Activated CD8-positive, alpha-beta memory T cell treated with anti-CD3 and anti-CD28 coated beads, Interleukin-2, amount 50 U/mL, for 24 hours (primary cell): ENCODE results near the gene FOSL2.

Experiments used
- DNase-seq: peaks from one replicate; pipeline ENCODE4 v3.0.0-alpha.2; 2020; ENCODE audit errors: extremely low read depth

FOSL2 gene

GRCh38 chr2:28412625-28413151 lies 20.0 kb downstream of the FOSL2 start:
- no peak for DNase-seq

GRCh38 chr2:28413152-28413898 lies 20.7 kb downstream of the FOSL2 start:
- no peak for DNase-seq

DNA sequence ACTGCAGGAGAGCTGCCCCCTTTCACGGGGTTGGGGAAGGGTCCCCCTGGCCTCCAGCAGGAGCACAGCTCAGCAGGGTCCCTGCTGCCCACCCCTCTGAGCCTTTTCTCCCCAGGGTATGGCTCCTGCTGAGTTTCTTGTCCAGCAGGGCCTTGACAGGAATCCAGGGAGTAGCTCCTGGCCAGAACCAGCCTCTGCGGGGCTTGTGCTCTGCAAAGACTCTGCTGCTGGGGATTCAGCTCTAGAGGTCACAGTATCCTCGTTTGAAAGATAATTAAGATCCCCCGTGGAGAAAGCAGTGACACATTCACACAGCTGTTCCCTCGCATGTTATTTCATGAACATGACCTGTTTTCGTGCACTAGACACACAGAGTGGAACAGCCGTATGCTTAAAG lies 21.2 kb downstream of the FOSL2 start:
- no peak for DNase-seq

- DNase-seq: no peak
Observed at GRCh38 chr2:28414583-28414982, 21.9 kb downstream of the FOSL2 start.

- no peak for DNase-seq
Observed at GRCh38 chr2:28415010-28415409, 22.4 kb downstream of the FOSL2 start.

- DNase-seq: no peak
Observed at GRCh38 chr2:28415715-28416114, 23.1 kb downstream of the FOSL2 start.

GRCh38 chr2:28419003-28419402 lies 26.3 kb downstream of the FOSL2 start:
- DNase-seq: no peak

GRCh38 chr2:28419443-28420270 lies 27.0 kb downstream of the FOSL2 start:
- DNase-seq: no peak

DNA sequence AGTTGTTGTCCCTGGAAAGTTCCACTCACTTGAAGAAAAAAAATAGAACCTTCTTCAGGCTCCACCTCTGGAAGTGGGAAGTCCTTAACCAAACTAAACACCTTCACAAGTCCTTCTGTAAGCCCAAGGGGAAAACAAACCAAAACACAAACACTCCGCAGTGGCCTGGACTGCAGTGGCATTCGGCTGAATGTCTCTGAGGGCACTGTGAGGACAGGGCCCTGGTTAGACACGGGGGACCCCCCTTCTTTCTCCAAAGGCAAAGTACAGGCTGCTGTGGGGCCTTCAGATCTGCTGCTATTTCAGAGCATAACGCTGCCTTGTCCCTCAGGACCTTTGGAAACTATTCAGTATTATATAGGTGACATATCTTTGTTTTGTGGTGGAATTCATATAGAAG lies 28.1 kb downstream of the FOSL2 start:
- DNase-seq: no peak

- no peak for DNase-seq
Observed at GRCh38 chr2:28422908-28423741, 30.5 kb downstream of the FOSL2 start.

GRCh38 chr2:28423856-28424605 lies 31.4 kb downstream of the FOSL2 start:
- DNase-seq: no peak

DNA sequence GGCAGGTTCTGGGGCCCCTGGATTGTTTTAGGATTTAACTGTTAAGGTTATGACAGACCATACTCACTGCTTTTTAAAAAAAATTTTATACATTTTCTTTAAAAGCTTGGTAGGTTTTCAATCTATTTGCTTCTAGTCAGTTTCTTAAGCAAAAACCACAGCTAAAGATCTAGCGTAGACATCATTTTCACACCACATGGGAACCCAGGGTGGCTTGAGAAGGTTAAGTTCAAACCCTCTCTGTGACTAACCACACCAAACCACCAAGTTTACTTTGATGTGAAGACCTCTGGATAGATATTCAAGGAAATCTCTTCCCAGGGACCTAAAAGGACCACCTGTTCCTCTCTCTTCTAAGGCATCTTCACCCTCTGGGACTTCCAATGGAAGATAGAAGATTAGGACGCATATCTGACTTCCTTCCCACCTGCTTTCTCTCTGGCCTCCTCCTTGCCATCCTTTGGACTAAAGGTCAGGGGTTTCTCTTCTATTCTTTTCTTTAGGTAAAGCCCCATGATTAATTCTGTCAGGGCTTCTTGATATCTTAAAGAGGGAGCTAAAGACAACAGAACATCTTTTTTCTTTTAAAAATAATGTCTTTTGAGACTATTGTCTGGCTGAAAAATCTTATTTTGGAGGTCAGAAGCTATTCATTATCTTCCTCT lies 32.3 kb downstream of the FOSL2 start:
- DNase-seq: no peak

GRCh38 chr2:28425464-28425835 lies 32.8 kb downstream of the FOSL2 start:
- no peak for DNase-seq

DNA sequence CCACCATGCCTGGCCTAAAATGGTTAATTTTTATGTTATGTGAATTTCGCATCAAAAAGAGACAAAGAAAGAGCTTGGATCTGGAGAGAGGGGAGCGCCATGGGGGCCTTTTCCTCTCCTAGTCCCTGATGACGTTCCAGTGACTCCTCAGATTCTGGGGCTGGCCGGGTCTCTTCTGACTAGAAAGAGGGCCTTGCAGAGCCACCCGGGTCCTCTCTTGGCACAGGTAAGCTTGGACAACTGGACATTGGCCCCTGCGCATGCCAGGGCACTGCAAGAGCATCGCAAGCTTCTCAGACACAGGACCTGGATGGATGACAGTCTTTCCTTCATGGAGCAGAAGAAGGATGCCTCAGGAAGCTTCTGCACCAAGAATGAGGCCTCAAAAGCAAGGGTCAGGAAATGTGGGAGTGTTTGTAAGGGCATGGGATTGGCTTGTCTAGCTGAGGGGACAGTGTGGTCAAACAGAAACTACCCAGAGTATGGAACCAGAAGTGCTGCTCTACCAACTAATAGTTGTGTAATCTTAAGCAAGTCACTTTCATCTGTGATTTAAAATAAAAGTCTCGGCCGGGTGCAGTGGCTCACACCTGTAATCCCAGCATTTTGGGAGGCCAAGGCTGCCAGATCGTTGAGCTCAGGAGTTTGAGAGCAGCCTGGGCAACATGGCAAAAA lies 35.2 kb downstream of the FOSL2 start:
- DNase-seq: no peak

DNA sequence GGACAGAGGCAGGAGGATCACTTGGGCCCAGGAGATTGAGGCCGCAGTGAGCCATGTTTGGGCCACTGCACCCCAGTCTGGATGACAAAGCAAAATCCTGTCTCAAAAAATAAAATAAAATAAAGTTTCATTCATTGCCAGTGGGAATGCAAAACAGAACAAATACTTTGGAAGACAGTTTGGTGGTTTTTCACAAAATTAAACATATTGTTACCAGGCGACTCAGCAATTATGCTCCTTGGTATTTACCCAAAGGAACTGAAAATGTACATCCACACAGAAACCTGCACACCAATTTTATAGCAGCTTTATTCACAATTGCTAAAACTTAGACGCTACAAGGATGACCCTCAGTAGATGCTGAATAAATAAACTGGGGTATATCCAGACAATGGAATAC lies 35.8 kb downstream of the FOSL2 start:
- DNase-seq: no peak

DNA sequence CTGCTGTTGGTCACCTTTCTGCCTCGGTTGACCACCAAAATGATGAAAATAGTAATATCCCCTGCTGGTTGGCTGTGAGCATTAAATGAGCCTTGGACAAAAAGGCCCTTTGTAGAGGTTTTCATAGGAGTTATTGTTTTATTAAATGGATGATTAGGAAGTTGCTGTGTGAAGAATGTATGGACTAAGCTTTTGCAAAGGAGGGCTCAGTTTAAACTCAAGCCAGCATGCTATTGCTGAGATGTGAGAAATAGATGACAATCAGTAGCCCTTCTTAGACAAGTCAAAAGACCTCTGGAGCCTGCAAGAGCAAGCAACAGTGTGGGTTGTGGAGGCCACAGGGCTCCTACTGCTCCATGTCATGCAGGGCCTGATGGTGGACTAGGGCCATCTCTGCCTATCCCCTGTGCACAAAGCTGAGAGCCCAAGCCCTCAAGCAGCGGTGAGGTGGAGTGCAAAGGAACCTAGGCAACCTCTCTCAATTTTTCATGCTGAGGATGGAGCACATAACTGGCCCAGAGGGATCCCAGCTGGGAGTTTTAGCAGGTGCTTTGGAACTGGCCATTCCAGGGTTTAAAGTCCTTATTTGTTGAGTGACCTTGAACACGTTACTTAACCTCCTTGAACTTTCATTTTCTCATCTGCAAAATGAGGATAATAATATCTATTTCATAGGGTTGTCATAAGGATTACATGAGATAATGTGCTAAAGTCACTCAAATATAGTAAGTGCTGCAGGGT lies 37.1 kb downstream of the FOSL2 start:
- DNase-seq: no peak

DNA sequence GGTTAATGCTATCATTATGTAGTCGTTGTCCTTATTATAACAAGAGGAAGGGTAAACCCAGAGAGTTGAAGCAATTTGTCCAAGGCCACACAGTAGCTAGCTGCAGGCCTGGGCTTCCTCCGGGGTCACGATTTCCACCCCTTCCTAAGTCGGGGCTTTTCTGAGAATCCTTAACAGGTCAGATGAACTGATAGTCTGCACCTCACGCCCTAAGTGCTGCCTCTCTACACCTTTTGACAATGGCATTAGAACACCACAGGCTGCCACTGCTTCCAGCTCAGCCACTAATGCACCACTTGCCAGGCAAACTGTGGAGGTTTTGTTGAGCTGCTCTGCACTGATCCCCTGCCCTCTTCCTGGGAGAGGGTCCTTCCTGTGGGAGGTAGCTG lies 37.7 kb downstream of the FOSL2 start:
- no peak for DNase-seq

DNA sequence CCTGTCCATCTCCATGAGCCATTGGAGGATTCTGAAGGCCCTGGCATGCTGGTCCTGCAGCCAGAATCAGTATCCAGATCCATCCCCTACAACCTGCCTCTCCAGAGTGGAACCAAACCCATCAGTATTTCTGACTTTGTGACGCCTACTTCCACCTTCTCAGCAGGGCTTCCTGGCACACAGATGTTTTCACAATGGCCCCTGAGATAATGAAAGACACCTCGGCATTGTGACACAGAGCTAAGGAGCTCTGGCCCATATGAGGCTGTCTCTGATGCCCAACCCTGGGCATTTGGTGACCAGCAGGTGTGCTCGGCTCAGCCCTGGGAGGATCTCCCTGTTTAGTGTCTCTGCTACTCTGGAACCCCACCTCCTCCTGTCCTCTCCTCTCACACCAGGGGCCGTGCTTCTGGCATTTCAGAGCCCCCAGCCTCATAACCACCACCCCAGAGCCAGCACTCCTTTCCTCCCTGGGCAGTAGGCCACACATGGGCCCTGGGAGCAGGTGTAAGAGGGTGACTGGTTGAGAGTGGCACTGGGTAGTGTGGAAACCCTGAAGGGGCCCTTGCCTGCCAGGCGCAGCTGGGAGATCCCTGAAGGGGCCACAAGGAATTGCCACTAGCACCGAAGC lies 38.2 kb downstream of the FOSL2 start:
- no peak for DNase-seq

DNA sequence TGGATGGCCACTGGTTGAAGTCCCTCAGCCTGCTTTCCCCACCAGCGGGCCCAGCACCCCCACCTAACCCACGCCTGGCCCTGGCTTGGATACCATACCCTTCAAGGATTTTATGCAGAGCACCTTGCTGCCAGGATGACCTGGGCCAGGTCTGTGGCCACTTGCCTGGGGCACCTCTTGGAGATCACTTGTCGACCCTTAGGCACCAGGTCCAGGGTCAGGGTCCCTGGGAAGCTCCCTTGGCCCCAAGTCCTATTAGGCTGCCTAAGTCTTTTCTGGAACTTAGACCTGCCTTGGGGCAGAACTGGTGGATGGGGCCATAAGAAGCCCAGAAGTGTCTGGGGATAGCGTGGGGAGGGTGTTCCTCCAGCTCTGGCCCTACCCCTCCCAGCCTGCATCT lies 39.1 kb downstream of the FOSL2 start:
- DNase-seq: no peak
